DND-41 (cell line): ENCODE results near the gene WDR7.
A peak's percentile ranks its signal among the peaks of the same experiment; 100 is the strongest.

Experiments used
- ATAC-seq: fragments of 200-7000 bp; cut with Tn5 transposase; 3 replicates; pipeline ENCODE4 v1.9.1; 2021; ENCODE audit warnings: low read depth; ENCODE audit not compliant: insufficient read depth
- DNase-seq: peaks from one replicate; pipeline ENCODE4 v3.0.0-alpha.2; 2020
- H2AFZ ChIP-seq: 2 replicates; pipeline ENCODE4 v1.6.0; 2012; ENCODE audit warnings: low read depth, low read length
- H3K27ac ChIP-seq: 2 replicates; pipeline ENCODE4 v1.5.1; 2012; ENCODE audit warnings: low read length, inconsistent platforms
- H3K27me3 ChIP-seq: fragments of 200-600 bp; sonication (generic); 2 replicates; pipeline ENCODE4 v1.6.0; 2012; ENCODE audit warnings: low read length, mild to moderate bottlenecking, inconsistent platforms; ENCODE audit not compliant: insufficient read depth, poor library complexity
- H3K36me3 ChIP-seq: 2 replicates; pipeline ENCODE4 v1.5.1; 2012; ENCODE audit warnings: low read length, inconsistent platforms; ENCODE audit not compliant: insufficient read depth
- H3K4me1 ChIP-seq: 2 replicates; pipeline ENCODE4 v1.5.1; 2012; ENCODE audit warnings: mild to moderate bottlenecking, low read length; ENCODE audit not compliant: insufficient read depth
- H3K4me2 ChIP-seq: 2 replicates; pipeline ENCODE4 v1.6.0; 2012; ENCODE audit warnings: mild to moderate bottlenecking, moderate library complexity, low read length, inconsistent platforms; ENCODE audit not compliant: insufficient read depth
- H3K4me3 ChIP-seq, 2 experiments: fragments of 200-600 bp in 1 of 2; shearing (Covaris generic) in 1 of 2; 2 replicates each; pipeline ENCODE4 v1.5.1; 2012 to 2016; ENCODE audit warnings: inconsistent platforms in 2 of 2, low read length in 2 of 2, mild to moderate bottlenecking in 2 of 2, low read depth in 1 of 2, moderate library complexity in 1 of 2
- H3K79me2 ChIP-seq: 2 replicates; pipeline ENCODE4 v1.6.0; 2012; ENCODE audit warnings: low read length, inconsistent platforms; ENCODE audit not compliant: insufficient read depth
- H3K9ac ChIP-seq: 2 replicates; pipeline ENCODE4 v1.6.0; 2012; ENCODE audit warnings: low read depth, mild to moderate bottlenecking, inconsistent platforms, low read length, moderate library complexity
- H3K9me3 ChIP-seq: 2 replicates; pipeline ENCODE4 v1.5.1; 2012; ENCODE audit warnings: low read length, moderate library complexity, mild to moderate bottlenecking, inconsistent platforms; ENCODE audit not compliant: insufficient read depth, severe bottlenecking
- H4K20me1 ChIP-seq: 2 replicates; pipeline ENCODE4 v1.6.0; 2012; ENCODE audit warnings: low read length; ENCODE audit not compliant: insufficient read depth
- CTCF ChIP-seq: IDR thresholded peaks from 2 replicates; pipeline ENCODE4 v1.5.1; 2012; ENCODE audit warnings: borderline replicate concordance, low read length, moderate library complexity, mild to moderate bottlenecking; ENCODE audit not compliant: poor library complexity, severe bottlenecking; ENCODE audit errors: extremely low read depth
- EZH2 ChIP-seq: IDR thresholded peaks from 3 replicates; pipeline ENCODE4 v1.6.1; 2012; ENCODE audit warnings: borderline replicate concordance, low read depth, mild to moderate bottlenecking, moderate library complexity, low read length, inconsistent platforms; ENCODE audit not compliant: severe bottlenecking

The WDR7 gene

GRCh38 chr18:56851774-56852173, 200.6 kb downstream of the WDR7 start:
- Histone ChIP-seq H3K36me3 (peaks cover 7% of the 10 kb centered on the region; the same call in 1 of the 2 replicates), H4K20me1 (no peaks in the 10 kb centered on the region), H3K4me2 (no peak overlapping the region), H3K9me3 (peaks cover 7% of the 10 kb centered on the region), H3K79me2 (no peaks in the 10 kb centered on the region), H3K27ac (no peak overlapping the region), H3K4me3 (no peak overlapping the region), H2AFZ (no peak overlapping the region), H3K9ac (no peak overlapping the region), H3K27me3 (no peaks in the 10 kb centered on the region), H3K4me1 (no peaks in the 10 kb centered on the region)
- TF ChIP-seq CTCF = no peak
- no peak for TF ChIP-seq EZH2
- ATAC-seq (no peak), DNase-seq (no peak)

- Histone ChIP-seq H3K79me2 (no peaks in the 10 kb centered on the region), H4K20me1 (no peaks in the 10 kb centered on the region), H3K4me1 (no peaks in the 10 kb centered on the region), H3K36me3 (no peaks in the 10 kb centered on the region), H2AFZ (no peak overlapping the region), H3K9me3 (no peaks in the 10 kb centered on the region), H3K9ac (no peak overlapping the region), H3K4me3 (no peak overlapping the region), H3K27me3 (no peaks in the 10 kb centered on the region), H3K4me2 (no peak overlapping the region), H3K27ac (no peak overlapping the region)
- no peak for DNase-seq
- TF ChIP-seq CTCF (no peak), EZH2 (no peak)
- ATAC-seq = no peak
Observed at GRCh38 chr18:56853961-56854360, 202.8 kb downstream of the WDR7 start.

- ATAC-seq (no peak), DNase-seq (no peak)
- no peaks in the 10 kb centered on the region for H3K27me3 ChIP-seq
- H3K4me2 ChIP-seq = no peak overlapping the region
- no peaks in the 10 kb centered on the region for H4K20me1 ChIP-seq
- H3K9me3 ChIP-seq = no peaks in the 10 kb centered on the region
- no peaks in the 10 kb centered on the region for H3K36me3 ChIP-seq
- no peak overlapping the region for H3K9ac ChIP-seq
- H3K4me3 ChIP-seq = no peak overlapping the region
- H3K27ac ChIP-seq = no peak overlapping the region
- no peaks in the 10 kb centered on the region for H3K79me2 ChIP-seq
- H3K4me1 ChIP-seq = no peaks in the 10 kb centered on the region
- TF ChIP-seq CTCF (no peak), EZH2 (no peak)
- no peak overlapping the region for H2AFZ ChIP-seq
Observed at GRCh38 chr18:56861244-56861643, 210.1 kb downstream of the WDR7 start.

- Histone ChIP-seq H3K4me2 (no peak overlapping the region), H3K36me3 (no peaks in the 10 kb centered on the region), H3K79me2 (no peaks in the 10 kb centered on the region), H3K27ac (no peak overlapping the region), H3K9me3 (no peaks in the 10 kb centered on the region), H3K9ac (no peak overlapping the region), H2AFZ (no peak overlapping the region), H4K20me1 (no peaks in the 10 kb centered on the region), H3K4me3 (no peak overlapping the region), H3K27me3 (no peaks in the 10 kb centered on the region), H3K4me1 (peaks cover 8% of the 10 kb centered on the region)
- no peak for TF ChIP-seq EZH2
- TF ChIP-seq CTCF = peak; percentile 75
- peak; percentile 71 for ATAC-seq
- no peak for DNase-seq
Observed at GRCh38 chr18:56869189-56869777, 218.1 kb downstream of the WDR7 start.
